Suprapubic skin (tissue), 4 donors: Measurements from ENCODE around the gene HACD3. TPM values are rescaled to one million over a fixed set of nuclear protein-coding genes. Genes with fewer than 3 reads are reported as not detected.

ENCODE experiments used
- DNase-seq, 2 donors: peaks; one replicate each; pipeline ENCODE4 v3.0.0-alpha.2; 2019; ENCODE audit warnings: low spot score in 2 of 2
- H3K27ac ChIP-seq: fragments of 200-600 bp; sonication (generic); one replicate; pipeline ENCODE4 v1.5.1; 2019
- H3K27me3 ChIP-seq: fragments of 200-600 bp; sonication (generic); one replicate; pipeline ENCODE4 v1.5.1; 2019
- H3K36me3 ChIP-seq: fragments of 200-600 bp; sonication (generic); one replicate; pipeline ENCODE4 v1.5.1; 2019
- H3K4me1 ChIP-seq: fragments of 200-600 bp; sonication (generic); one replicate; pipeline ENCODE4 v1.5.1; 2019
- H3K4me3 ChIP-seq: fragments of 200-600 bp; sonication (generic); one replicate; pipeline ENCODE4 v1.5.1; 2019; ENCODE audit warnings: mild to moderate bottlenecking
- H3K9me3 ChIP-seq: fragments of 200-600 bp; sonication (generic); one replicate; pipeline ENCODE4 v1.5.1; 2019
- CTCF ChIP-seq, 2 donors: fragments of 200-600 bp in 1 of 2; fragments of 450-650 bp in 1 of 2; sonication (generic) in 1 of 2; IDR thresholded peaks; one replicate each; pipeline ENCODE4 v1.5.1; 2016 to 2019; ENCODE audit warnings: antibody characterized with exemption in 2 of 2, mild to moderate bottlenecking in 1 of 2, moderate library complexity in 1 of 2
- EP300 ChIP-seq: sonication (generic); formaldehyde crosslinking; IDR thresholded peaks from one replicate; pipeline ENCODE4 v1.6.1; 2017; ENCODE audit warnings: antibody characterized with exemption
- POLR2A ChIP-seq, 2 donors: fragments of 450-650 bp; IDR thresholded peaks; one replicate each; pipeline ENCODE4 v1.6.1; 2017; ENCODE audit warnings: antibody characterized with exemption in 2 of 2, mild to moderate bottlenecking in 2 of 2, moderate library complexity in 2 of 2
- POLR2AphosphoS5 ChIP-seq, 3 donors: sonication (generic); formaldehyde crosslinking; IDR thresholded peaks; one replicate each; pipeline ENCODE4 v1.6.1; 2017; ENCODE audit warnings: antibody characterized with exemption in 3 of 3
- WGBS: methylation state at CpG from one replicate; pipeline ENCODE4 v1.1.5; 2018; 5-methylcytosine and 5-hydroxymethylcytosine counted together
- total RNA-seq, 4 donors: library from RNA; depleted of rRNA; stranded (reverse); fragments of >200 nt; gene quantifications; one replicate each; pipeline ENCODE4 v1.1.0, GENCODE V29; 2016

Gene HACD3
- total RNA-seq, 4 donors from 2014 or later: 36.6 to 65.2 (median 44.9) TPM

GRCh38 chr15:65584241-65584640 lies 54.0 kb downstream of the HACD3 start:
- Histone ChIP-seq H3K9me3 (no peaks in the 10 kb centered on the region), H3K27ac (no peak overlapping the region), H3K4me3 (no peak overlapping the region), H3K36me3 (peaks cover 84% of the 10 kb centered on the region), H3K4me1 (no peaks in the 10 kb centered on the region), H3K27me3 (no peaks in the 10 kb centered on the region)
- DNase-seq: no peak
- TF ChIP-seq EP300 (no peak), POLR2AphosphoS5 (IDR thresholded peaks at IDR 0.05) (no peak), CTCF (IDR thresholded peaks at IDR 0.05) (no peak), POLR2A (IDR thresholded peaks at IDR 0.05) (no peak)

- TF ChIP-seq EP300: no peak
- no peak for TF ChIP-seq POLR2A (IDR thresholded peaks at IDR 0.05)
- H3K27me3 ChIP-seq: no peaks in the 10 kb centered on the region
- no peak overlapping the region for H3K27ac ChIP-seq
- peaks cover 86% of the 10 kb centered on the region for H3K36me3 ChIP-seq
- H3K4me3 ChIP-seq: no peak overlapping the region
- DNase-seq: no peak
- 84% methylated on average over 1 of the region's 1 CpG for WGBS
- H3K9me3 ChIP-seq: no peaks in the 10 kb centered on the region
- H3K4me1 ChIP-seq: no peaks in the 10 kb centered on the region
These were observed 56.8 kb downstream of the HACD3 start for GRCh38 chr15:65587094-65587493.

- TF ChIP-seq POLR2A (IDR thresholded peaks at IDR 0.05) (no peak), EP300 (no peak), POLR2AphosphoS5 (IDR thresholded peaks at IDR 0.05) (no peak), CTCF (IDR thresholded peaks at IDR 0.05) (no peak)
- H3K4me1 ChIP-seq: no peaks in the 10 kb centered on the region
- H3K36me3 ChIP-seq: peaks cover 85% of the 10 kb centered on the region
- H3K4me3 ChIP-seq: no peak overlapping the region
- H3K27ac ChIP-seq: no peak overlapping the region
- H3K27me3 ChIP-seq: no peaks in the 10 kb centered on the region
- WGBS: 76% methylated on average over 3 of the region's 3 CpGs
- H3K9me3 ChIP-seq: no peaks in the 10 kb centered on the region
- DNase-seq: no peak
These were observed 65.7 kb downstream of the HACD3 start for GRCh38 chr15:65595960-65596359.

GRCh38 chr15:65598468-65598867 lies 68.2 kb downstream of the HACD3 start:
- WGBS: 95% methylated on average over 2 of the region's 2 CpGs
- Histone ChIP-seq H3K4me3 (no peak overlapping the region), H3K36me3 (peaks cover 72% of the 10 kb centered on the region), H3K9me3 (no peaks in the 10 kb centered on the region), H3K4me1 (no peaks in the 10 kb centered on the region), H3K27ac (no peak overlapping the region), H3K27me3 (no peaks in the 10 kb centered on the region)
- TF ChIP-seq POLR2A (IDR thresholded peaks at IDR 0.05): no peak
- TF ChIP-seq POLR2AphosphoS5 (IDR thresholded peaks at IDR 0.05): no peak
- TF ChIP-seq CTCF (IDR thresholded peaks at IDR 0.05): no peak
- TF ChIP-seq EP300: no peak
- DNase-seq: no peak

GRCh38 chr15:65599677-65600076 lies 69.4 kb downstream of the HACD3 start:
- WGBS: 95% methylated on average over 5 of the region's 5 CpGs
- Histone ChIP-seq H3K4me3 (no peak overlapping the region), H3K27me3 (no peaks in the 10 kb centered on the region), H3K27ac (no peak overlapping the region), H3K9me3 (no peaks in the 10 kb centered on the region), H3K4me1 (no peaks in the 10 kb centered on the region), H3K36me3 (peaks cover 72% of the 10 kb centered on the region)
- DNase-seq: no peak
- TF ChIP-seq POLR2A (IDR thresholded peaks at IDR 0.05): no peak
- no peak for TF ChIP-seq POLR2AphosphoS5 (IDR thresholded peaks at IDR 0.05)
- no peak for TF ChIP-seq CTCF (IDR thresholded peaks at IDR 0.05)
- no peak for TF ChIP-seq EP300

- Histone ChIP-seq H3K4me1 (no peaks in the 10 kb centered on the region), H3K9me3 (no peaks in the 10 kb centered on the region), H3K27ac (no peak overlapping the region), H3K36me3 (peaks cover 52% of the 10 kb centered on the region), H3K27me3 (no peaks in the 10 kb centered on the region), H3K4me3 (no peak overlapping the region)
- no peak for DNase-seq
- TF ChIP-seq CTCF (IDR thresholded peaks at IDR 0.05) (no peak), POLR2A (IDR thresholded peaks at IDR 0.05) (no peak), EP300 (no peak), POLR2AphosphoS5 (IDR thresholded peaks at IDR 0.05) (no peak)
- WGBS: 63% methylated on average over 2 of the region's 2 CpGs
These were observed 72.9 kb downstream of the HACD3 start for GRCh38 chr15:65603134-65603533.
